ENCODE data around the gene CA14. TPM values are rescaled to one million over a fixed set of nuclear protein-coding genes. Genes with fewer than 3 reads are reported as not detected.
A peak's percentile ranks its signal among the peaks of the same experiment; 100 is the strongest.

The CA14 gene
- total RNA-seq, 2 donors from 2014 or later, result not detected

- WGBS, 2 donors, result 7 to 9% methylated on average over 15 of the region's 15 CpGs
- TF ChIP-seq CTCF (IDR thresholded peaks at IDR 0.05) (no peak), POLR2A (IDR thresholded peaks at IDR 0.05) (no peak)
- peaks cover 25% of the 10 kb centered on the region for H3K4me1 ChIP-seq
- peak overlapping the region; percentile 30 to 94 (median 84) for H3K27ac ChIP-seq
- H3K36me3 ChIP-seq (replicated peaks in 1 of 2; ENCODE audit: insufficient read depth in 1 of 2, low read depth in 2 of 2), result no peaks in the 10 kb centered on the region
- intact Hi-C loops (cut with DNase I), result no loop called here
- H3K9me3 ChIP-seq, result no peaks in the 10 kb centered on the region
- H3K27me3 ChIP-seq, result no peaks in the 10 kb centered on the region
- DNase-seq, result peak in 3 of 4 donors; percentile 23 to 28 (median 28)
- peak; percentile 3 for ATAC-seq
- H3K4me3 ChIP-seq, result no peak overlapping the region
Measured at GRCh38 chr1:150233359-150234308, 23.9 kb upstream of the CA14 start.

- Histone ChIP-seq H3K27me3 (no peaks in the 10 kb centered on the region), H3K27ac (peak overlapping the region; percentile 71 to 94 (median 84)), H3K4me3 (peak overlapping the region; percentile 71 to 77), H3K36me3 (replicated peaks in 1 of 2; ENCODE audit: insufficient read depth in 1 of 2, low read depth in 2 of 2) (no peaks in the 10 kb centered on the region), H3K4me1 (peaks cover 25% of the 10 kb centered on the region), H3K9me3 (no peaks in the 10 kb centered on the region)
- DNase-seq (no peak), ATAC-seq (no peak)
- intact Hi-C loops (cut with DNase I), result no loop called here
- WGBS, 2 donors, result 0% methylated on average over 9 of the region's 9 CpGs
- TF ChIP-seq CTCF (IDR thresholded peaks at IDR 0.05) (no peak), POLR2A (IDR thresholded peaks at IDR 0.05) (no peak)
Measured at GRCh38 chr1:150234309-150234565, 23.3 kb upstream of the CA14 start.

GRCh38 chr1:150234566-150235293, 22.8 kb upstream of the CA14 start:
- H3K4me1 ChIP-seq, result peaks cover 25% of the 10 kb centered on the region
- no peaks in the 10 kb centered on the region for H3K36me3 ChIP-seq (replicated peaks in 1 of 2; ENCODE audit: insufficient read depth in 1 of 2, low read depth in 2 of 2)
- DNase-seq (peak; percentile 74 to 82 (median 78)), ATAC-seq (peak; percentile 41)
- H3K27me3 ChIP-seq, result no peaks in the 10 kb centered on the region
- intact Hi-C loops (cut with DNase I), result no loop called here
- TF ChIP-seq POLR2A (IDR thresholded peaks at IDR 0.05) (peak; percentile 36 to 82 (median 82)), CTCF (IDR thresholded peaks at IDR 0.05) (no peak)
- no peaks in the 10 kb centered on the region for H3K9me3 ChIP-seq
- peak overlapping the region; percentile 71 to 94 (median 84) for H3K27ac ChIP-seq
- H3K4me3 ChIP-seq, result peak overlapping the region; percentile 71 to 77
- 0 to 1% methylated on average over 10 to 75 of the region's 78 CpGs for WGBS, 2 donors

- intact Hi-C loops (cut with DNase I), result no loop called here
- Histone ChIP-seq H3K27me3 (no peaks in the 10 kb centered on the region), H3K4me3 (peak overlapping the region; percentile 71 to 77), H3K27ac (peak overlapping the region; percentile 71 to 94 (median 84)), H3K4me1 (peaks cover 25% of the 10 kb centered on the region), H3K36me3 (replicated peaks in 1 of 2; ENCODE audit: insufficient read depth in 1 of 2, low read depth in 2 of 2) (no peaks in the 10 kb centered on the region), H3K9me3 (no peaks in the 10 kb centered on the region)
- peak in 3 of 4 donors; percentile 19 to 26 (median 20) for DNase-seq
- no peak for ATAC-seq
- TF ChIP-seq CTCF (IDR thresholded peaks at IDR 0.05) (no peak), POLR2A (IDR thresholded peaks at IDR 0.05) (no peak)
- WGBS, 2 donors, result 0% methylated on average over 7 to 26 of the region's 27 CpGs
Measured at GRCh38 chr1:150235294-150235851, 22.2 kb upstream of the CA14 start.

Measured in body of pancreas (tissue), 4 donors.